ACC112 (cell line): ENCODE measurements around the gene CHM.
"Not testable (repeated sequence)": the region's sequence is repeated elsewhere in the genome, so short reads cannot be mapped to it uniquely, and the experiment has no call there.

ENCODE experiments used
- H2AFZ ChIP-seq: fragments of 200-600 bp; sonication (generic); one replicate; pipeline ENCODE4 v1.6.0; 2017; ENCODE audit warnings: antibody characterized with exemption, low read length; ENCODE audit not compliant: unreplicated experiment
- H3K27ac ChIP-seq: fragments of 200-600 bp; sonication (generic); 2 replicates; pipeline ENCODE4 v1.5.1; 2014; ENCODE audit warnings: low read depth, mild to moderate bottlenecking, antibody characterized with exemption, low read length, moderate library complexity
- H3K27me3 ChIP-seq: fragments of 200-600 bp; sonication (generic); 2 replicates; pipeline ENCODE4 v1.6.1; 2014; ENCODE audit warnings: mild to moderate bottlenecking, antibody characterized with exemption, low read length, moderate library complexity, mixed read lengths; ENCODE audit not compliant: insufficient read depth
- H3K36me3 ChIP-seq: fragments of 200-600 bp; sonication (generic); 2 replicates; pipeline ENCODE4 v1.6.1; 2016; ENCODE audit warnings: mild to moderate bottlenecking, antibody characterized with exemption, low read length, moderate library complexity, mixed read lengths; ENCODE audit not compliant: insufficient read depth
- H3K4me1 ChIP-seq: fragments of 200-600 bp; sonication (generic); one replicate; pipeline ENCODE4 v1.6.1; 2016; ENCODE audit warnings: low read length, mixed read lengths; ENCODE audit not compliant: insufficient read depth, unreplicated experiment, control insufficient read depth
- H3K4me3 ChIP-seq: fragments of 200-600 bp; sonication (generic); 2 replicates; pipeline ENCODE4 v1.5.1; 2014; ENCODE audit warnings: mild to moderate bottlenecking, low read depth, low read length
- H3K79me2 ChIP-seq: fragments of 200-600 bp; sonication (generic); one replicate; pipeline ENCODE4 v1.6.0; 2016; ENCODE audit warnings: low read length; ENCODE audit not compliant: control insufficient read depth, unreplicated experiment, insufficient read depth

CHM gene

GRCh38 chrX:85996555-85996954 lies 50.8 kb downstream of the CHM start:
- H3K27ac ChIP-seq = no peak overlapping the region
- H2AFZ ChIP-seq = no peak overlapping the region
- H3K79me2 ChIP-seq = peaks cover 11% of the 10 kb centered on the region

GRCh38 chrX:85995641-85996040 lies 51.7 kb downstream of the CHM start:
- Histone ChIP-seq H3K27me3 (no peaks in the 10 kb centered on the region), H3K27ac (no peak overlapping the region), H2AFZ (no peak overlapping the region), H3K79me2 (peaks cover 11% of the 10 kb centered on the region), H3K36me3 (no peaks in the 10 kb centered on the region), H3K4me3 (no peak overlapping the region), H3K4me1 (peaks cover 28% of the 10 kb centered on the region)

More at GRCh38 chrX:85996555-85996954, 50.8 kb downstream of the CHM start:
- peaks cover 28% of the 10 kb centered on the region for H3K4me1 ChIP-seq
- no peaks in the 10 kb centered on the region for H3K27me3 ChIP-seq
- H3K36me3 ChIP-seq = no peaks in the 10 kb centered on the region
- no peak overlapping the region for H3K4me3 ChIP-seq

GRCh38 chrX:85994797-85995196 lies 52.6 kb downstream of the CHM start:
- no peak overlapping the region for H3K4me3 ChIP-seq
- peaks cover 28% of the 10 kb centered on the region for H3K4me1 ChIP-seq
- peaks cover 18% of the 10 kb centered on the region for H3K79me2 ChIP-seq
- H2AFZ ChIP-seq = no peak overlapping the region
- no peak overlapping the region for H3K27ac ChIP-seq
- no peaks in the 10 kb centered on the region for H3K36me3 ChIP-seq
- no peaks in the 10 kb centered on the region for H3K27me3 ChIP-seq

- Histone ChIP-seq H3K36me3 (no peaks in the 10 kb centered on the region), H3K4me1 (peaks cover 28% of the 10 kb centered on the region), H3K4me3 (no peak overlapping the region), H2AFZ (no peak overlapping the region), H3K27me3 (no peaks in the 10 kb centered on the region), H3K27ac (no peak overlapping the region), H3K79me2 (peaks cover 21% of the 10 kb centered on the region)
Measured at GRCh38 chrX:85994228-85994627, 53.1 kb downstream of the CHM start.

- Histone ChIP-seq H3K27me3 (no peaks in the 10 kb centered on the region), H3K4me1 (peaks cover 28% of the 10 kb centered on the region), H3K36me3 (no peaks in the 10 kb centered on the region), H3K79me2 (peaks cover 26% of the 10 kb centered on the region), H3K4me3 (no peak overlapping the region), H3K27ac (no peak overlapping the region), H2AFZ (no peak overlapping the region)
Measured at GRCh38 chrX:85993539-85994197, 53.7 kb downstream of the CHM start.

GRCh38 chrX:85992811-85993229 lies 54.5 kb downstream of the CHM start:
- no peak overlapping the region for H3K4me3 ChIP-seq
- no peaks in the 10 kb centered on the region for H3K27me3 ChIP-seq
- H3K27ac ChIP-seq = peak overlapping the region; percentile 42
- no peak overlapping the region for H2AFZ ChIP-seq
- H3K79me2 ChIP-seq = peaks cover 30% of the 10 kb centered on the region
- no peaks in the 10 kb centered on the region for H3K36me3 ChIP-seq
- H3K4me1 ChIP-seq = peaks cover 28% of the 10 kb centered on the region

GRCh38 chrX:85988353-85988752 lies 59.0 kb downstream of the CHM start:
- H3K4me3 ChIP-seq = no peak overlapping the region
- no peaks in the 10 kb centered on the region for H3K27me3 ChIP-seq
- peaks cover 44% of the 10 kb centered on the region for H3K79me2 ChIP-seq
- H3K4me1 ChIP-seq = peaks cover 13% of the 10 kb centered on the region
- no peak overlapping the region for H2AFZ ChIP-seq
- H3K36me3 ChIP-seq = no peaks in the 10 kb centered on the region
- no peak overlapping the region for H3K27ac ChIP-seq

GRCh38 chrX:85980286-85980685 lies 67.1 kb downstream of the CHM start:
- Histone ChIP-seq H3K36me3 (peaks cover 9% of the 10 kb centered on the region), H3K4me1 (no peaks in the 10 kb centered on the region), H3K27me3 (no peaks in the 10 kb centered on the region), H3K27ac (no peak overlapping the region), H3K4me3 (no peak overlapping the region), H3K79me2 (peaks cover 7% of the 10 kb centered on the region), H2AFZ (no peak overlapping the region)

GRCh38 chrX:85977218-85977617 lies 70.1 kb downstream of the CHM start:
- Histone ChIP-seq H3K4me3 (no peak overlapping the region), H3K36me3 (peaks cover 22% of the 10 kb centered on the region), H3K79me2 (no peaks in the 10 kb centered on the region), H3K4me1 (no peaks in the 10 kb centered on the region), H2AFZ (no peak overlapping the region), H3K27ac (no peak overlapping the region), H3K27me3 (no peaks in the 10 kb centered on the region)

- H3K27ac ChIP-seq, H3K4me3 ChIP-seq, H2AFZ ChIP-seq, H3K27me3 ChIP-seq, H3K4me1 ChIP-seq, H3K79me2 ChIP-seq: not testable (repeated sequence)
- H3K36me3 ChIP-seq = peaks cover 21% of the 10 kb centered on the region
Measured at GRCh38 chrX:85972351-85972750, 75.0 kb downstream of the CHM start.

- Histone ChIP-seq H3K4me3 (no peak overlapping the region), H3K27me3 (no peaks in the 10 kb centered on the region), H3K79me2 (no peaks in the 10 kb centered on the region), H2AFZ (no peak overlapping the region), H3K4me1 (peaks cover 12% of the 10 kb centered on the region), H3K27ac (no peak overlapping the region), H3K36me3 (no peaks in the 10 kb centered on the region)
Measured at GRCh38 chrX:85964744-85965143, 82.6 kb downstream of the CHM start.
